ENCODE data around the gene CAMK2A.

The CAMK2A gene

GRCh38 chr5:150299571-150300327, 10.2 kb upstream of the CAMK2A start:
- no peak for DNase-seq (ENCODE audit: low spot score)

- no peak for DNase-seq (ENCODE audit: low spot score)
These were observed 9.3 kb upstream of the CAMK2A start for GRCh38 chr5:150298701-150299451.

- DNase-seq (ENCODE audit: low spot score): no peak
These were observed 8.5 kb upstream of the CAMK2A start for GRCh38 chr5:150297934-150298595.

GRCh38 chr5:150297236-150297890, 7.8 kb upstream of the CAMK2A start:
- no peak for DNase-seq (ENCODE audit: low spot score)

- DNase-seq (ENCODE audit: low spot score): no peak
These were observed 6.9 kb upstream of the CAMK2A start for GRCh38 chr5:150296496-150296895.

- no peak for DNase-seq (ENCODE audit: low spot score)
These were observed 6.3 kb upstream of the CAMK2A start for GRCh38 chr5:150295741-150296486.

GRCh38 chr5:150295172-150295634, 5.6 kb upstream of the CAMK2A start:
- DNase-seq (ENCODE audit: low spot score): no peak

- no peak for DNase-seq (ENCODE audit: low spot score)
These were observed 5.0 kb upstream of the CAMK2A start for GRCh38 chr5:150294551-150295071.

GRCh38 chr5:150293091-150293941, 3.7 kb upstream of the CAMK2A start:
- DNase-seq (ENCODE audit: low spot score): no peak

- DNase-seq (ENCODE audit: low spot score): no peak
These were observed 2.1 kb upstream of the CAMK2A start for GRCh38 chr5:150291388-150292385.

GRCh38 chr5:150288791-150289190, 782 bp downstream of the CAMK2A start:
- no peak for DNase-seq (ENCODE audit: low spot score)

- DNase-seq (ENCODE audit: low spot score): no peak
These were observed 1.2 kb downstream of the CAMK2A start for GRCh38 chr5:150288361-150288760.

- DNase-seq (ENCODE audit: low spot score): no peak
These were observed 2.8 kb downstream of the CAMK2A start for GRCh38 chr5:150286820-150287219.

GRCh38 chr5:150285114-150285513, 4.5 kb downstream of the CAMK2A start:
- no peak for DNase-seq (ENCODE audit: low spot score)

GRCh38 chr5:150284311-150284710, 5.3 kb downstream of the CAMK2A start:
- no peak for DNase-seq (ENCODE audit: low spot score)

GRCh38 chr5:150283904-150284303, 5.7 kb downstream of the CAMK2A start:
- no peak for DNase-seq (ENCODE audit: low spot score)

- no peak for DNase-seq (ENCODE audit: low spot score)
These were observed 7.6 kb downstream of the CAMK2A start for GRCh38 chr5:150281987-150282386.

GRCh38 chr5:150279330-150280020, 10.1 kb downstream of the CAMK2A start:
- DNase-seq (ENCODE audit: low spot score): no peak

Measured in activated CD4-positive, alpha-beta T cell treated with anti-CD3 and anti-CD28 coated beads, Interleukin-2, Interleukin-4, amounts not matched to agents 100 ng/mL and 50 ng/mL, durations not matched to agents 16 hours and 8 hours (primary cell).